Stimulated activated CD8-positive, alpha-beta memory T cell treated with anti-CD3 and anti-CD28 coated beads, Interleukin-7, amount 100 ng/mL, for 48 hours (primary cell): ENCODE results near the gene TEDDM1.

Experiments
- DNase-seq, 2 donors: peaks; one replicate each; pipeline ENCODE4 v3.0.0-alpha.2; 2020; ENCODE audit warnings: low read depth in 1 of 2; ENCODE audit errors: extremely low read depth in 1 of 2

Gene TEDDM1

GRCh38 chr1:182407724-182408123 lies 7.3 kb upstream of the TEDDM1 start:
- DNase-seq, result no peak

DNA sequence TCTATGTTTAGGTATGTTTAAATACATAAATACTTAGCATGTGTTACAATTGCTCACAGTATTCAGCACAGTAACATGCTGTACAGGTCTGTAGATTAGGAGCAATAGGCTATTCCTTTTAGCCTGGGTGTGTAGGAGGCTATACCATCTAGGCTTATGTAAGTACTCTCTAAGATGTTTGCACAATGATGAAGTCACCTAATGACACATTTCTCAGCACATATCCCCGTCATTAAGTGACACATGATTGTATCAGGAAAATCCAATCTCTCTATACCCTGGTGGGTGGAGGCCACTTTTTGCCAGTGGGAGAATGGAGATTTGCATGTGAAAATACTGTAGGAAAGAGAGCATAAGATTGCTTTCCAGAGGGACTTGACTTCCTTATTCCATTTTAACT lies 5.5 kb upstream of the TEDDM1 start:
- DNase-seq, result no peak

- DNase-seq, result no peak
Measured at GRCh38 chr1:182405578-182405977, 5.1 kb upstream of the TEDDM1 start.

- no peak for DNase-seq
Measured at GRCh38 chr1:182404781-182405180, 4.3 kb upstream of the TEDDM1 start.

DNA sequence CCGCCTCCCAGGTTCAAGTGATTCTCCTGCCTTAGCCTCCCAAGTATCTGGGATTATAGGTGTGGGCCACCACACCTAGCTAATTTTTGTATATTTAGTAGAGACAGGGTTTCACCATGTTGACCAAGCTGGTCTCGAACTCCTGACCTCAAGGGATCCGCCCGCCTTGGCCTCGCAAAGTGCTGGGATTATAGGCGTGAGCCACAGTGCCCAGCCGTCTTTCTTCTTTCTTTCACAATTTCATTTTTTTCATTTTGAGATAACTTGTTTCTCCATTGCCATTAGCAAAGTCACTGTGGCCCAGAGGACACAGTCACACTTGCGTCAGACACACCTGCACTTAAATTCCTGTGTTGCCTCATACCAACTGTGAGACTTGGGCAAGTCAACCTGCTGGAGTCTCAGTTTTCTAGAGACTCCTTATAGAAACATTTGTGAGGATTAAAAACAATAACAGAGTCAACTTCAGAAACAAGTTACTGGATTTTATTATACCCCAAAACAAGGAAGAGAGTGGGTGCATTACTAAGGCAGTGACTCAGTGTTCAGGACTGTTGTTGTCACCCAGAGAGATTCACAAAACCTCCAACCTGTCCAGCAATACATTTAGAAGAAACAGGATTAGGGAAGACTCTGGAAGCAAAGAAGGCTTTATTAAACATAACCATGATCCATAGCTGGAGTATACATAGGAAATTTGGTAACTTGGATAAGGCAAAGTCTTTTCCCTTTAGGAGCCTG lies 2.6 kb downstream of the TEDDM1 start:
- DNase-seq, result no peak

- DNase-seq, result no peak
Measured at GRCh38 chr1:182395906-182396305, 4.6 kb downstream of the TEDDM1 start.

DNA sequence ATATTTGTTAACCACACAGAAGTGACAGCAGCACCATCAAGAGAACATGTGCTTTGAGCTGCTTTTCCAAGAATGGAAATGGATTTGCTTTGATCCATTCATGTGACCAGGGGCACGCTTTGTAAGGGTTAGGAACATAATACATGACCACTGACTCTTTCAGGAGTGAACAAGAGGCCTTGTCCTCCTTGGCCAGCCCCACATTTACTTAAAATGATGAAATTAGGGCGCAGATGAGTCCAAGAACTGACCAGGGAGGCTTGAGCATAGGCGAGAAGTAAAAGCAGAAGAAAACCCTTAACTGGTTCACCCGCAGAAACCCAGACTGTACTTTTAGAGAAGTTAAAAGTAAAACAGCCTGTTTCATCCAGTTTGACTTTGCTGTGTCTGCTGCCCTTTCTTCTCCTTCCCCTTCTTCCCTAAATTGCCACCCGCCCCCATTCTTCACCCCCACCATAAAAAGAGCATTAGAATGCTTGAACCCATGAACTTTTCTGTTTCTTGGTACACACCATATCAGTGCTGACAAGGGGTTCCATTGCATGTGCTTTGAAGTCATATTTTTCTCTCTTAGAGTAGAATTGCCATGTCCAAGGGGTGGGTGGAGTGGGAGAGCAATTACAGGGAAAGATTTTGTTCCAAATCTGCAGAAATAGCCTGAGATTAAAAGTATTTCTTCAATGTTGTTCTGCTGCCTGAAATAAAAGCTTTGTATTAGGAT lies 6.3 kb downstream of the TEDDM1 start:
- no peak for DNase-seq

DNA sequence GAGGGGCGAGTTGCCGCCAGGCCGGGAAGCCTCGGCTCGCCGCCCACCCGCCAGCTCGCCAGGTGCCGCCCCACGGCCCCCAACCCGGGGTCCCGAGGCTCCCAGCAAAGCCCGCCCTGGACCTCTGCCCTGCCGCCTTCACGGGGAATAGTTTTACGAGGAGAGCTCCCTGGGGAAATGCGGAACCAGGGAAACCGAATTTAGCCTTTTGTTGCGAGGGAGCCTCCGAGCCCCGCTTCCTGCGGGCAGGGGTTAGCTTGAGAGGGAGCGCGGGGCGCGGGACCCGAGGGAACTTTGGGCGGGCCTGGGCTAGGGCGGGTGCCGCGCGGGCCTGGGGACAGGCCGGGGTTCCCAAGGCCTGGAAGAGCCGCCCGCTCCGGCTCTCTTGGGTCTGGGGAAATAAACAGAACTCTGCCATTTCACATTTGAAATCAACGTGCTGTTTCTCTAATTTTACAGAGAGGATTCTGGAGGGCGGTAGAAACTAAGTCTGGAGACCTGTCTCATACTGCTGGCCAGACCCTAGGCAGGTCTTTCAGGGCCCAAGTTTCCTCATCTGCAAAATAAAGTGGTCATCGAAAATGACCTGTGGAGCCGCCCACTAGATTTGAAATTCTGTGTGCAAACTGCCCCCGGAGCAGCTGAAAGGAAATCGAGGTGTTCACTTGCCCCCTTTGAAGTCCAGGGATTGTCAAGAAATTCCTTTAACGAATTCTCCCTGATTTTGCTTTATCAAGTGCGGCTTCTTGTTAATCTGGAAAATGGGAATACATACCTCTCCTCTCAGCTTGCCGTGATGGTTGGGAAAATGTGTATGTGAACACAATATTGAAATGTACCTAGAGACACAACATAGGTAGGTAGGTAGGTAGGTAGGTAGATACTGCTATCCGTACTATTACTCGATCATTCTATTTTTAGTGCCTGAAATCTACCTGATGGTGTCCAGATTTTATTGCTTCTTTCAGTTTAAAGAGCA lies 8.1 kb downstream of the TEDDM1 start:
- no peak for DNase-seq

DNA sequence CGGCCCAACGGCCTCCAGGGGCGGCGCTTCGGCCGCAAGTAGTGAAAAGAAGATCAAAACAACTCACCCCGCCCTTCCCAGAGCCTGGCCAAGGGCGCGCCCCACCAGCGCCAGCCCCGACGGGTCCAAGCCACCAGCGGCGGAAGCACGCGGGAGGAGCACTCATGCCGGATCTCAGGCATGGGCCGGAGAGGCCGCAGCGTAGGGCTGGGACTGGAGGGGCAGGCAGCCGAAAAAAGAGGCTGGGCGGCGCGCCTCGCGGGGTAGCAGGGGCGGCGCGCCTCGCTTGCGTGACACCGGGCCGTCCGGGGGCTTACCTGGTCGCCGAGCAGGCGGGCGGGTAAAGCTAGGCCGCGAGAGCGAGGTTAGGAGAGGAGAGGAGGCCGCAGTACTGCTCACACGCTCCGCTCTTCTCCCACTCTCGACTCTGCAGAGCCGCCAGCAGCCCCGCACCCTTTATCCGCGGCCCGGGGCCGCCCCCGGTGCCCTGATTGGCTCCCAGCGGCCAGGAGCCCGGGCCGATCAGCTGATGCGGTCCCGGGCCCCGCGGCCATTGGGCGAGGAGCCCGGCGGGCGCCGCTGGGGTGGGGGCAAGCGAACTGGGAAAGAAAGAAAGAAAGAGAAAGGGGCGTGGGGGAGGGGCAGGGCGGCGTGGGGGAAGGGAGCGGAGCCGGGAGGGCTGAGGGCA lies 9.0 kb downstream of the TEDDM1 start, which contains the start of gene GLUL:
Gene GLUL (minus strand): TSS at position 429 of the 688 bp plus-strand sequence. CDS start 3,053 bp downstream, outside the sequence.
- DNase-seq, result peak in 1 of 2 donors; percentile 32

DNA sequence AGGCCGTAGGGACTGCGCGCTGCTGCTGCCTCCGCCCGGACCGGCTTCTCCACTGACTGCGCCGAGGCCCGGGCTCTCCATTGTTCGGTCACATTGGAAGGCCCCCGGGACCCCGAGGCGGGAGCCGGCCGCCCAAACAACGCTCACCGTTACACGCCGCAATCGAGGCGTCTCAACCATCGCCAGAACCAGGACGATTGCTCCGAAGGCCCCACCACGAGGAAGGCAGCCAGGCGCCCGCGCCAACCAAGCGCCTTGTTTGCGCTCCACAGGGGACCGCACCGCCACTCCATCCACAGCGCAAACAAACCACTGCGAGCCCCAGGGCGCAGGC lies 9.5 kb downstream of the TEDDM1 start:
- DNase-seq, result no peak

DNA sequence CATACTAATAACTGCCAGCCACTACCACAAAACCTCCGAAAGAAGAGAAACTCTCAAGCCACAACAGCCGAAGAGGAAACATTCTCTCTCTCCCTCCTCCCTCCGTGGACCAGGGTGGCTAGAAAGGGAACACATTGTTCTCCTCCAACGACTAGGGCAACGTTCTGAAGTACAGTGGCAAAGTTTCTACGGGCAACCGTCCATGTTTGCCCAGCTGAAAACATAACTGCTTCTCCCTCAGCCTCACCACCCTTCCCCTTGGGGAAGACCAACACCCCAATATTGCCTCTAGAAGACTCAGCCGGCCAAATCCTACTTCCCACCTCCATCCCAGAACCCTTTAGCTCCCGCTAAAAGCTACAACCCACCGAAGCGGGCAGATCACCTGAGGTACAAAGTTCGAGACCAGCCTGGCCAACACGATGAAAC lies 10.8 kb downstream of the TEDDM1 start:
- DNase-seq, result no peak

GRCh38 chr1:182388392-182389134 lies 11.9 kb downstream of the TEDDM1 start:
- no peak for DNase-seq

DNA sequence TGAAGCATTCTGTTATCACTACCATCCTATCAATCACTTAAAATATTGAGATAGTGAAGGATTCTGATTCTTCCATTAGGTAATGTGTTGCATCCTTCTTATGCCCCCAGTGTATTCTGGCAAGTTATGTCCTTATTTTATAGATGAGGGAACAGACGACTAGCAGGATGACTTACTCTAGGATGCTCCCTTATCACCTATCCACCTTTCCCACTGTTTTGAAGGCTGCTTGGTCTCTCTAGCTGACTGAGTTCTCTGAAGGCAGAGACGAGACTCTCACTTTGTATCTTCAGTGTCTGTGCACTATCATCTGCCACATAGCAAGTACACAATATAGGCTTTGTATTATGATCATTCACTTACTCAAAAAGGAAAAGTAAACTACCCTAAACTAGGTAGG lies 12.9 kb downstream of the TEDDM1 start:
- DNase-seq, result no peak

GRCh38 chr1:182386980-182387379 lies 13.5 kb downstream of the TEDDM1 start:
- DNase-seq, result no peak

DNA sequence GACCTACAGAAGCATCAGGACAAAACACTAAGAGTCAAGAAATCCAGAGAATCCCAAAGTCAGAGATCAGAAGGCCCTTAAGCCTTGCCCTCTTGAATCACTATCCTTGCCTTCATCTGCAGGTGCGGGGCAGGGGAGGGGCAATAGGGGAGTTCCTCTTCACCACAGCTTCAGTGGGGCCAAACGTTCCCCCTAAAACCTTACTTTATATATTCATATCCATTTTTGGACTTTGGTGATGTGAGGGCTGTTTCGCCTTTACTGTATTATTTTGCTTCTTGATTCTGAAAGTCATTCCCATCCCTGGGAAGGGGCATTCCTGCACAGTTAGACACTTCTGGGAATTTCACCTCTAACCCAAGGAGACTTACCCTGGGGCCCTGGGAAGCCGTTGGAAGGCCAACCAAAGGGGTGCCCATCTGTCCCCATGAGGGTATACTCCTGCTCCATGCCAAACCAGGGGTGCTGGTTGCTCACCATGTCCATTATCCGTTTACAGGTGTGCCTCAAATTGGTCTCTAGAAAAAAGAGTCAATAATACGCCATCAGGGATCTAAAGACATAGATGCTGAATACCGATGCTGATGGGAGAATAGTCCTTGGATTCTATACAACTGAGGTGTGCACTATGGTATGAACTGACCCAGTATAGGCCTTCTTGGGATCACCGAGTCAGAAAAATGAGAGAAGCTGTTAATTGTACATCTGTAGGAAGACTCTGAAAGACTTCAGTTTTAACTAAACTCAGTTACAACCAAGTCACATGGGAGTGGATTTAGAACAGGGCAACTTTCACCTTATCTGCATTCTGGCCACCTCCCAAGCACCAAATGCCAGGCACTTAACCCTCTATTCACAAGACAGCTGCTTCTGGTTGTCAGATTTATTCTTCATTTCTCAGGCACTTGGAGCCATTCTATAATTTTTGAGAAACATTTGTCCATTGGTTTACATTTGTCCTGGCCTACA lies 14.3 kb downstream of the TEDDM1 start:
- DNase-seq, result no peak

DNA sequence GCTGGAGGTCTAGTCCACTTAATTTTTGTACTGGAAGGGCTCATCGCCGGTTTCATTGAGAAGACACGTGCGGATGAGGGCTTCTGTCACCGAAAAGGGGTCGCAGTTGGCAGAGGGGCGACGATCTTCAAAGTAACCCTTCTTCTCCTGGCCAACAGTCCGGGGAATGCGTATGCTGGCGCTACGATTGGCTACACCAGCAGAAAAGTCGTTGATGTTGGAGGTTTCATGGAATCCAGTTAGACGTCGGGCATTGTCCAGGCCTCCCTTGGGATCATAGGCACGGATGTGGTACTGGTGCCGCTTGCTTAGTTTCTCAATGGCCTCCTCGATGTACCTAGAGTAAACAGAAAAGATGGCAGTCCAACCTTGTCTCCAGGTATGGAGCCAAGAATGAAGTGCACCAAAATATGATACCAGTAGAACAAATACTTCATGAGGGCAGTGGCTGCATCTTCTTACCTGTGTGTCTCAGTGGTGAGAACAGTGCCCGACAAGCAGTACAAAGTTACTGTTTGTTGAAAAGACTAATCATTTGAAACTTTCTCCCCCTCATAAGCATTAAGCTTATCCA lies 16.0 kb downstream of the TEDDM1 start:
- no peak for DNase-seq

- DNase-seq, result no peak
Measured at GRCh38 chr1:182383934-182384333, 16.5 kb downstream of the TEDDM1 start.

- DNase-seq, result no peak
Measured at GRCh38 chr1:182383037-182383661, 17.3 kb downstream of the TEDDM1 start.
